Testis (tissue), 2 donors: ENCODE data around the gene CRADD.

Source experiments
- CTCF ChIP-seq, 3 experiments: fragments of 450-650 bp in 2 of 3; fragments of 200-600 bp in 1 of 3; sonication (generic) in 1 of 3; IDR thresholded peaks; one replicate each; pipeline ENCODE4 v1.5.1; 2016 to 2019; ENCODE audit warnings: antibody characterized with exemption in 3 of 3, mild to moderate bottlenecking in 2 of 3, moderate library complexity in 1 of 3
- POLR2A ChIP-seq: fragments of 450-650 bp; IDR thresholded peaks from one replicate; pipeline ENCODE4 v1.6.1; 2017; ENCODE audit warnings: antibody characterized with exemption, mild to moderate bottlenecking, moderate library complexity

DNA sequence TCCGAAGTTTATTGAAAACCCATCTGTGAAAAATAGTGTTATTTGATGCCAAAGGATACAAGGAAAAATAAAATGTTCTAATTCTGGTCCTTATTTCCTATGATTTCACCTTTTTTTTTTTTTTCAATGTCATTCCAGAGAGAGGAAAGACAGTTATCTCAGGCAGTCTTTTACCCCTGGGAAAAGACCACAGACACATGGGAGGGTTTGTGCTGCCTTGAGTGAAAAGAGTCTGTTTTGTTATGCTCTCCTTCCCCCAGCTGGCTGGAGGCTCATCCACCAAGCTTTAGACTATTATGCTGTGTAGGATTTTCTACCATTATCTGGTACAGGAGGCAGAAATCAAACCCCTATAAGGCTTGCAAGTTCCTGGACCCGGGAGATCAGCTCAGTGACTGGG lies 151.8 kb downstream of the CRADD start:
- no peak for TF ChIP-seq CTCF (IDR thresholded peaks at IDR 0.05)
- TF ChIP-seq POLR2A, result no peak
